ENCODE results near the gene NR1D2. TPM values are rescaled to one million over a fixed set of nuclear protein-coding genes. Genes with fewer than 3 reads are reported as not detected.
"Not testable (repeated sequence)": the region's sequence is repeated elsewhere in the genome, so short reads cannot be mapped to it uniquely, and the experiment has no call there.

Gene NR1D2
- total RNA-seq, 2 experiments from 2014 or later = 5.0 to 5.7 TPM

DNA sequence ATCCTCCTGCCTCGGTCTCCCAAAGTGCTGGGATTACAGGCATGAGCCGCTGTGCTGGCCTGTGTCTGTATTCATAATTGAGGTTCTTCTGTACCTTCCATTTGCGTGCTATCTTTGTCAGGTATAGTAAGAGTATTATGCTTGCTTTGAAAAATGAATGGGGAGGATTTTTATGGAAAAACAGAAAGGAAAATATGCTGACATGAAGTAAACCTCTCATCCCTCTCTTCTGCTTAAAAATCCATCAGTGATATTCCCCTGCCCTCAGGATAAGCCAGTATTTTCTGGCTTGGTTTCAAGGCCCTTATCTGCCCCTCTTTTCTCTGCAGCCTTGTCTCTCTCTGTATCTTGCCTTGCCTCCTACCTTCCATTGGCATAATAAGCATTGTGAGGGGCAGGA lies 80.7 kb downstream of the NR1D2 start:
- Histone ChIP-seq H3K79me2 (ENCODE audit: insufficient read depth, low read depth, low read length) (no peaks in the 10 kb centered on the region), H3K4me1 (ENCODE audit: insufficient read depth, low read length, poor library complexity, severe bottlenecking) (no peaks in the 10 kb centered on the region), H3K36me3 (ENCODE audit: insufficient read depth, low read length) (no peaks in the 10 kb centered on the region), H3K4me2 (ENCODE audit: low read length) (no peak overlapping the region), H4K20me1 (ENCODE audit: insufficient read depth, low read length) (no peaks in the 10 kb centered on the region), H3K27ac (ENCODE audit: low read depth, low read length, poor library complexity, severe bottlenecking) (no peak overlapping the region), H3K9me3 (ENCODE audit: low read length) (0 out of 2 replicates have a peak, but pooled peaks cover under 1% of the 10 kb centered on the region), H3K9me2 (ENCODE audit: insufficient read depth, low read length) (no peaks in the 10 kb centered on the region), H2AFZ (ENCODE audit: low read length) (no peak overlapping the region), H3K4me3 (ENCODE audit: low read depth, low read length, poor library complexity, severe bottlenecking) (no peak overlapping the region)
- ChIA-PET POLR2A (no interaction called here), CTCF (ENCODE audit: unreplicated experiment) (no interaction called here)
- intact Hi-C loops (cut with micrococcal nuclease; ENCODE audit: unreplicated experiment) = no loop called here
- no TSS peak for BruUV-seq (replicated peaks)
- no peak for TF ChIP-seq EZH2phosphoT487 (IDR thresholded peaks at IDR 0.05; ENCODE audit: borderline replicate concordance, low read depth, low read length)
- TF ChIP-seq, protein P1, sequence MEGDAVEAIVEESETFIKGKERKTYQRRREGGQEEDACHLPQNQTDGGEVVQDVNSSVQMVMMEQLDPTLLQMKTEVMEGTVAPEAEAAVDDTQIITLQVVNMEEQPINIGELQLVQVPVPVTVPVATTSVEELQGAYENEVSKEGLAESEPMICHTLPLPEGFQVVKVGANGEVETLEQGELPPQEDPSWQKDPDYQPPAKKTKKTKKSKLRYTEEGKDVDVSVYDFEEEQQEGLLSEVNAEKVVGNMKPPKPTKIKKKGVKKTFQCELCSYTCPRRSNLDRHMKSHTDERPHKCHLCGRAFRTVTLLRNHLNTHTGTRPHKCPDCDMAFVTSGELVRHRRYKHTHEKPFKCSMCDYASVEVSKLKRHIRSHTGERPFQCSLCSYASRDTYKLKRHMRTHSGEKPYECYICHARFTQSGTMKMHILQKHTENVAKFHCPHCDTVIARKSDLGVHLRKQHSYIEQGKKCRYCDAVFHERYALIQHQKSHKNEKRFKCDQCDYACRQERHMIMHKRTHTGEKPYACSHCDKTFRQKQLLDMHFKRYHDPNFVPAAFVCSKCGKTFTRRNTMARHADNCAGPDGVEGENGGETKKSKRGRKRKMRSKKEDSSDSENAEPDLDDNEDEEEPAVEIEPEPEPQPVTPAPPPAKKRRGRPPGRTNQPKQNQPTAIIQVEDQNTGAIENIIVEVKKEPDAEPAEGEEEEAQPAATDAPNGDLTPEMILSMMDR (conservative IDR thresholded peaks at IDR 0.05; ENCODE audit: low read length) = no peak
- no peak for DNase-seq (ENCODE audit: low spot score)

DNA sequence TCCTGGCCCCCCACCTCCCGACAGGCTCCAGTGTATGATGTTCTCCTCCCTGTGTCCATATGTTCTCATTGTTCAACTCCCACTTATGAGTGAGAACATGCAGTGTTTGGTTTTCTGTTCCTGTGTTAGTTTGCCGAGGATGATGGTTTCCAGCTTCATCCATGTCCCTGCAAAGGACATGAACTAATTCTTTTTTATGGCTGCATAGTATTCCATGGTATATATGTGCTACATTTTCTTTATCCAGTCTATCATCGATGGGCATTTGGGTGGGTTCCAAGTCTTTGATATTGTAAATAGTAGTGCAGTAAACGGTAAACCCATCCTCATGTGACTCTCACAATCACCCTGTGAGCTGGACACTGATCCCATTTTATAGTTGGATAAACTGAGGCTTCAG lies 81.6 kb downstream of the NR1D2 start:
- H3K4me2 ChIP-seq (ENCODE audit: low read length) = not testable (repeated sequence)

DNA sequence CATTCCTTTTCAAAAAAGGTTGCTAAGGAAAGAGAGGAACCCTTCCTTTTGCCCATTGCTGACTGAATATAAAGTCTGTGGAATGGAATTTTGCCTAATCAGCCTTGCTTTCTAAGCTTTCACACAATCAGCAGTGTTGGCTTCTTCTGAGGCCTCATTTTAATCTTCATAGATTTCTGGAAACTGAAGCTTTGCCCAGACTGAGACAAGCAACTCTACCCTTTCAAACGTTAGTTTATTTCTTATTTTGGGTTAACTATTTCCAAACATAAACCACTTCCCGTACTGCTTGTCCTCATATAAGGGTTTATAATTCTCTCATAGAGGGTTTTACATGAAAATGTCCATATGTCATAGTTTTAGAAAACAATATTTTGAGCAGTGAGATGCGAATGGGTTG lies 82.9 kb downstream of the NR1D2 start:
- ChIA-PET POLR2A (no interaction called here), CTCF (ENCODE audit: unreplicated experiment) (no interaction called here)
- no peak for DNase-seq (ENCODE audit: low spot score)
- Histone ChIP-seq H3K4me1 (ENCODE audit: insufficient read depth, low read length, poor library complexity, severe bottlenecking) (no peaks in the 10 kb centered on the region), H3K36me3 (ENCODE audit: insufficient read depth, low read length) (no peaks in the 10 kb centered on the region), H3K4me2 (ENCODE audit: low read length) (no peak overlapping the region), H4K20me1 (ENCODE audit: insufficient read depth, low read length) (no peaks in the 10 kb centered on the region), H3K4me3 (ENCODE audit: low read depth, low read length, poor library complexity, severe bottlenecking) (no peak overlapping the region), H3K27ac (ENCODE audit: low read depth, low read length, poor library complexity, severe bottlenecking) (no peak overlapping the region), H3K9me3 (ENCODE audit: low read length) (0 out of 2 replicates have a peak, but pooled peaks cover 3% of the 10 kb centered on the region), H3K79me2 (ENCODE audit: insufficient read depth, low read depth, low read length) (no peaks in the 10 kb centered on the region), H2AFZ (ENCODE audit: low read length) (no peak overlapping the region), H3K9me2 (ENCODE audit: insufficient read depth, low read length) (no peaks in the 10 kb centered on the region)
- TF ChIP-seq, protein P1 (conservative IDR thresholded peaks at IDR 0.05; ENCODE audit: low read length) = no peak
- TF ChIP-seq EZH2phosphoT487 (IDR thresholded peaks at IDR 0.05; ENCODE audit: borderline replicate concordance, low read depth, low read length) = no peak
- intact Hi-C loops (cut with micrococcal nuclease; ENCODE audit: unreplicated experiment) = no loop called here
- BruUV-seq (replicated peaks) = no TSS peak

More for the DNA sequence above, 81.6 kb downstream of the NR1D2 start:
- intact Hi-C loops (cut with micrococcal nuclease; ENCODE audit: unreplicated experiment); H4K20me1 ChIP-seq (ENCODE audit: insufficient read depth, low read length); BruUV-seq (replicated peaks); H3K36me3 ChIP-seq (ENCODE audit: insufficient read depth, low read length); H3K79me2 ChIP-seq (ENCODE audit: insufficient read depth, low read depth, low read length); H3K27ac ChIP-seq (ENCODE audit: low read depth, low read length, poor library complexity, severe bottlenecking); H3K4me3 ChIP-seq (ENCODE audit: low read depth, low read length, poor library complexity, severe bottlenecking); POLR2A ChIA-PET; H3K4me1 ChIP-seq (ENCODE audit: insufficient read depth, low read length, poor library complexity, severe bottlenecking); DNase-seq (ENCODE audit: low spot score); H2AFZ ChIP-seq (ENCODE audit: low read length); CTCF ChIA-PET (ENCODE audit: unreplicated experiment); H3K9me2 ChIP-seq (ENCODE audit: insufficient read depth, low read length); H3K9me3 ChIP-seq (ENCODE audit: low read length): not testable (repeated sequence)

Other genes starting within 250 kb of the NR1D2 start
- gene UBE2E1, start 139.3 kb upstream of the NR1D2 start, total RNA-seq (2014; rRNA removed; shearing (Covaris generic)) = 96.7 and 126 TPM in 2 replicates
- gene UBE2E1, start 139.3 kb upstream of the NR1D2 start, total RNA-seq (2022) = 142 and 167 TPM in 2 replicates
- 4.0 and 4.1 TPM in 2 replicates for gene NKIRAS1, start 28.3 kb upstream of the NR1D2 start, total RNA-seq (2014; rRNA removed; shearing (Covaris generic))
- gene NKIRAS1, start 28.3 kb upstream of the NR1D2 start, total RNA-seq (2022) = 3.7 and 4.7 TPM in 2 replicates
- 2,205 and 2,390 TPM in 2 replicates for gene RPL15, start 28.2 kb upstream of the NR1D2 start, total RNA-seq (2014; rRNA removed; shearing (Covaris generic))
- gene RPL15, start 28.2 kb upstream of the NR1D2 start, total RNA-seq (2022) = 2,355 and 2,716 TPM in 2 replicates

Measured in OCI-LY7 (cell line).